UCSD-AML1 (cell line): ENCODE measurements around the gene PHYH.
A peak's percentile ranks its signal among the peaks of the same experiment; 100 is the strongest.
"Not testable (repeated sequence)": the region's sequence is repeated elsewhere in the genome, so short reads cannot be mapped to it uniquely, and the experiment has no call there.

Experiments used
- DNase-seq: peaks from one replicate; lab custom pipeline; 2025; ENCODE audit not compliant: unreplicated experiment; lab: John Stamatoyannopoulos, UW

Gene PHYH

DNA sequence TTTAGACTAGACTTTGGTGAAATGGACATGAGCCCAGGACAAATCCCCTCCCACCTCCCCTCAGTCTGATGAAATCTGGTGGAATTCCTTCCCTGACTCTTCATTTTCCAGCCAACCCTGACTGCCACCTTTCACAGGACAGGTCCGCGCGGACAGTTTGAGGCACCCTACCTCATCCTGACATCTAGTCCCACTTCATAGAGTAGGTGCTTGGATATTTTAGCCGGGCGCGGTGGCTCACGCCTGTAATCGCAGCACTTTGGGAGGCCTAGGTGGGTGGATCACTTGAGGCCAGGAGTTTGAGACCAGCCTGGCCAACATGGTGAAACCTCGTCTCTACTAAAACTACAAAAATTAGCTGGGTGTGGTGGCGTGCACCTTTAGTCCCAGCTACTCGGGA, 23.7 kb downstream of the PHYH start:
- DNase-seq = not testable (repeated sequence)

DNA sequence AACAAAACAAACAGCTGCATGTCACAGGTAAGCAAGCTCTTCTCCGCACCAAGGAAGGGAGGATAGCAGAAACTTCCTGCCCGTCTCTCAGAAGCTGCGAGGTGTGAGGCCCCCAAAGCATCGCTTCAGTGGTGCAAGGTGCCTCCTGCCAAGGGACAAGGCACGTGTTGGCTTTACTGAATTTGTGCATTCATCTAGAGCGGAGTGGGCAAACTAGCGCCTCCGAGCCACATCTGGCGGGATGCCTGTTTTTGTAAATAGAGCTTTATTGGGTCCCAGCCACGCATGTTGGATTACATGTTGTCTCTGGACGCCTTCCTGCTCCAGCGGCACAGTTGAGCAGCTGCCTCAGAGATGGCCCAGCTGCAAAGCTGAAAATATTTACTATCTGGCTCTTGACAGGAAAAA, 27.7 kb downstream of the PHYH start:
- DNase-seq = no peak

DNA sequence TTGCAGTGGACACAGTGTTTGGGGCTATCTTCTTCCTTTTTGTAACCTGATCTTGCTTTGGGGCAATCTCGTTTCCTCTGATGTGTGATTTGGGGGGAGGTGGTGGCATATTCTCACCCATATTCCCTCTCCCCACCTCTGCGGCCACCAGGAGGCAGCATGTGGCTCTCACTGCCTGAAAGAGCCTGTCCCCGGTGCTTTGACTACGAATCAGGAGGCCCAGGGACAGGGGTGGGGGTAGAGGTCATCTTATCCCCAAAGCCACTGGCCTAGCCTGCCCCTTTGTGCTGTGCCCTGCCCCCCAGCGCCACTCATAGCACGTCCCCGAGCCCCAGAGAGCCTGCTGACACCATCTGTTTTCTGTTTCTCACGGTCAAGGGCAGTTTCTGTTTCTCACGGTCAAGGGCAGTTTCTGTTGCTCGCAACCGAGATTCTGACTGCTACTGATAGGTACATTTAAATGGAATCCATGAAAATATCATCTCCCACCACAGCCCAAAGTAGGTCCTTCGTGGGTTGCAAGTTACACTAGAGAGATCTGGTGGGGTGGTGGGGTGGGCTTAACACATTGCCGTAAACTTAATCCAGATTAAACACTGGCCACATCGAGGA, 28.2 kb downstream of the PHYH start:
- DNase-seq = peak; percentile 38

DNA sequence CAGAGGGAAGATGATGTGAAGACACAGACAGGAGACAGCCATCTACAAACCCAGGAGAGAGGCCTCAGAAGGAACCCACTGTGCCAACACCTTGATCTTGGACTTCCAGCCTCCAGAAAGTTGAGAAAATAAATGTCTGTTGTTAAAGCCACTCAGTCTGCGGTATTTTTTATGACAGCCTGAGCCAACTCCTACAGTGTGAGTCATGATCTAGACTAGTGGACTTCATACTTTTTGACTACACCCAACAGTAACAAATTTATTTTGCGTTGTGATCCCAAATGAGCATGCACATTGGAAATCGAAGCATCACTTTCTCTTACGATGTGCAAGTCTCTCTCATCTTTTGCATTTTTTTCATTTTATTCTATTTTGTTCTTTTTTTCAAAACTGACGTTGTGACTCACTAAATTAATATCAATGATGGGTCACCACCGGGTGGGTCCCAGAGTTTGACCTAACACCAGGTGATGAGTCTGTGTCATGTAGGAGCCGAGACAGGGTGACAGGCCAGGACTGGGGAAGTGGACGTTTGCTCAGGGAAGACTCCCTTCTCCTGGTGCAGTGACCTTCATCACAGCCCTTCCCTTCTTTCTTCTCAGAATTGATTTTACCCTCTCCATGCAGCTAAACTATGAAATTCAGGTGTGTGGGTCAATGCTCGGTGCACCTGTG, 28.9 kb downstream of the PHYH start:
- no peak for DNase-seq

DNA sequence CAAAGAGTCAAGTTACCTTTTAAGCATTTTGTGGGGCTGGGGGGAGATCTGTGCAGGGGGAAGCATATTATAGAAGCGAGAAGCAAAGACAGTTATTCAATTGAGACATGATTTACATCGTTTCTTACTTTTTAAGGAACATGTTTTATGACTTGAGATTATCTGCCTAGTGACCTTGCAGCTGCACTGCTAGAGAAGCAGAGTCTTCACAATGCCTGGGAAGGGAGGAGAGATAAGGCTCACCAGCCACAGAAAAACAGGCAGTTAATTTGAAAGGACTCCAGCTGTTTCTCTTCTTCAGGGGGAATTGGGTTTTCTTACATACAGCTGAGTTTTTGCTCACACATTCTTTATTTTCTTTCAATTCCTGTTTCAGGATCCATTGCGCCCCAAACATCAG, 31.0 kb downstream of the PHYH start:
- DNase-seq = no peak

DNA sequence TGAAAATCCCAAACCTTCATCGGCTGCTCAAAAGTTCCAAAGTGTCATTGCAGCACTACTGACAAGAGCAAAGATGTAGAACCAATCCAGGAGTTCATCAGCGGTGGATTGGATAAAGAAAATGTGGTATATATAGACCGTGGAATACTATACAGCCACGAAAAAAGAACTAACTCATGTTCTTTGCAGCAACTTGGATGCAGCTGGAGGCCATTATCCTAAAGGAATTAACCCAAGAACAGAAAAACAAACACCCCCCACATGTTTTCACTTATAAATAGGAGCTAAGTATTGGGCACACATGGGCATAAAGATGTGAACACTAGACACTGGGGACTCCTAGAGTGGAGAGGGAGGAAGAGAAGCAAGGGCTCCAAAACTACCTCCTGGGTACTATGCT, 31.6 kb downstream of the PHYH start:
- no peak for DNase-seq

DNA sequence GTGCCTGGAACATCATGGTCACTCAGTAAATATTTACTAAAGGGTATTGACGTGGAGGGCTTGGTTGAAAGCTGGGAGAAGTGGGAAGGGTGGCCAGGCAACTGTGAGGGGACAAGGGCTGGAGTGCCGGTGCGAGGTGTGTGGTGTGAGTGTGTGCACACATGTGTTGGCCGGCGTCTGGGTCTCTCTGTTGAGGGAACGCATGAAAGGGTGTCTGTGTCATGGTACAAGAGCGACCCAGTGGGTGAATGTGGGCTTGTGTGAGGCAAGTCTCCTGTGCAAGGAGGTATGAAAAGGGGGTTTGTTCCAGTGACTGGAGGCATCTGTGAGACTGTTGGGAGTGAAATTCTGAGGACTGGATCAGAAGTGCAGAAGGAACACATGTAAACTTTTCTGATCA, 36.3 kb downstream of the PHYH start:
- DNase-seq = no peak

DNA sequence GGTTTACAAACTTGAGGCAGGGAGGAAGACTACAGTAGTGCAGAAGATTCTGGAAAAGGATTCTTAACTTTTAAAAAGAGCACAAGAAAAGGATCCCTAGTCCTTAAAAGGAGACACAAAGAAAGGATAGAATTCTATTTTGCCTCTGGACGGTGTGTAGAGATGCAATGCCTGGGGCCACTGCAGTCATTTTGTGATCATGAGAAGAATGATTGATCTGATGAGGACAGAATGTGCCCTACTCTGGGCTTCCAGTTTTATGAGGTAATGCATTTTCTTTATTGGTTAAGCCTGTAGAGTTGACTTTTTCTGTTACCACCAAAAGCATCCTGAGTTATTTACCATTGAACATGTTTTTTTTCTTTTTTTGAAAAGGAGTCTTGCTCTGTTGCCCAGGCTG, 37.4 kb downstream of the PHYH start:
- no peak for DNase-seq

DNA sequence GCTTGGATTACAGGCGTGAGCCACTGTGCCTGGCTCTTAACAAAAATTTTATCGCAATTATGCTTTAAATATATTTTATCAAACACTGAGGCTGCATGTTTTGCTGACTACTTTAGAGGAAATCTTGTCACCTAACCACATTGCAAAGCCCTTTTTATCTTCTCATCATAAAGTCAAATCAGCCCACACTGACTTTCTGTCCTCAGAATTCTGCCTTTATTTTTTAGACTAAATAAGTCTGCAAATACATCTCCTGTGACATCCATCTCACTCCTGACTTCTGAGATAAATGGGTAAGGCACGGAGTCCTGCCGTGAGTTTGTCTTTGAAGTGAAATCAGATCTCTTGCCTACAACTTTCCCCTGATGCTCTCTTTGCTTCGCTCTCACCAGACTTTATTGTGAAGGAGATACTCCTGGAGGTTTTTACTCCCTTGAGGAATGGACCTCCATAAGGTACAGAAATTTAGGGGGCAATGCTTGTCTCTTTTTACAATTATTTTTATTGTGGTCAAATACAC, 42.2 kb downstream of the PHYH start:
- no peak for DNase-seq

DNA sequence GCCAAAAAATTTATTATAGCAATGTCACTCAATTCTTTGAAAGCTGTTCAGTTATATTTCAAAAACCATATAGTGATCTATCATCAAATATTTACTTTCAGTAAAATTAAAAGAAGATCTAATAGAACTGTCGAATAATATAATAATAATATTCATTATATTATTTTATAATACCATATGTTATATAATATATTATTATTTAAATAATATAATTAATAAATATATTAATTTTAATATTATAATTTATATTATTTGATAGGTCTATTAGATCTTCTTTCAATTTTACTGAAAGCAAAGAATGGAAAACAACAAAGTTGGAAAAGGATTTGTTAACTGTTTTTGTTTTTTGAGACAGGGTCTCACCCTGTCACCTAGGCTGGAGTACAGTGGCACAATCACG, 43.2 kb downstream of the PHYH start:
- DNase-seq = no peak

DNA sequence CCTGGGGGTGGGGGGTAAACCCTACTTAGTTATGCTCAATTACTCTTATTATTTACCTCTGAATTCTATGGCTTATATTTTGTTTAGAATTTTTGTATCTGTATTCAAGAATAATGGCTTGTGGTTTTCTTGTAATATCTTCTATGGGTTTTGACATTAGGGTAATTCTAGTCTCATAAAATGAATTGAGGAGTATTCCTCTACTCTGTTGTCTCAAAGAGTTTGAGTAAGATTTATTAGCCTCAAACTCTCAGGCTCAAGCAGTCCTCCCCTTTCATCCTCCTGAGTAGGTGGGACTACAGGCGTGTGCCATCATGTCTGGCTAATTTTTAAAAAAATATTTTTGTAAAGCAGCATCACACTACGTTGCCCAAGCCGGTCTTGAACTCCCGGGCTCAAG, 46.1 kb downstream of the PHYH start:
- DNase-seq = no peak

DNA sequence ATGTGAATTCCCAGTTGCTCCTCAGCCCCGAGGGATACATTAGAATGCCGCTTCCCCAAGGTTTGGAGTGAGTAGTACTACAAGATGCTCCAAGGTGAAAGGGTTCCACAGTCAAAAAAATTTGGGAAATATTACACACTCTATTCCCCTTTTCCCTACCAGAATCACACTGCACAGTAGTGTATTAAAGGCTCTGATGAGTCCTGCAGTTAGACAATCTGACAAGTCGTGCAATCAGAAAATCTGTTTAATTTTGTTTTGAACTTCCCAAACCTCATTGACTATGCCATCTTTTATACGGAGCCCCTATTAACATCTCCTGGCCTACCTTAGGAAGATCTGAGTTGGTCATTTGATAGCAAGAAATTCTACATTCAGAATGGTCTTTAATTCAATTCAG, 52.1 kb downstream of the PHYH start:
- DNase-seq = no peak

DNA sequence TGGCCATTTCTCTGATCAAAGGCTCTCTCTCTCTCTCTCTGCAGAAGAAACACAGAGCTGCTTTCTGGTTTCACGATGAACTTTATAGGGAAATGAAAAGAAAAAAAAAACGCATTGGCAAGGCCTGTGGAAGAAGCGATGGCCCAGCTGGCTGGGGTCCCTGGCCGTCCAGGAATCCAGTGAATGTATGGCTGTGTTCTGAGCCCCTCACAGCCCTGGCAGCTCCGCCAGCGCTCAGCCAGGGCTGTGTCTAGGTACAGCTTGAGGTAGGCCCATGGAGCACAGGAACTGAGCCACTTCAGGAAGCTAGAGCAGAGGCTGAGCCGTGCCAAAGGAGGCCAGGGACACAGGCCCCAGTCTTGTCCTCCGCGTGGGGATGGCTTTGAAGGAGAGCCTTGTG, 52.6 kb downstream of the PHYH start:
- DNase-seq = no peak

DNA sequence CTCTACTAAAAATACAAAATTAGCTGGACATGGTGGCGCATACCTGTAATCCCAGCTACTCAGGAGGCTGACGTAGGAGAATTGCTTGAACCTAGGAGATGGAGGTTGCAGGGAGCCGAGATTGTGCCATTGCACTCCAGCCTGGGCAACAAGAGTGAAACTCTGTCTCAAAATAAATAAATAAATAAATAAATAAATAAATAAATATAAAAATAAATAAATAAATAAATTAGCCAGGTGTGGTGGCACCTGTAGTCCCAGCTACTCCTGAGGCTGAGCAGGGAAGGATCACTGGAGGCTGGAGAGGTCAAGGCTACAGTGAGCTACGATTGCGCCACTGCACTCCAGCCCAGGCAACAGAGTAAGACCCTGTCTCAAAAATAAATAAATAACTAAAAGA, 57.6 kb downstream of the PHYH start:
- DNase-seq = not testable (repeated sequence)

DNA sequence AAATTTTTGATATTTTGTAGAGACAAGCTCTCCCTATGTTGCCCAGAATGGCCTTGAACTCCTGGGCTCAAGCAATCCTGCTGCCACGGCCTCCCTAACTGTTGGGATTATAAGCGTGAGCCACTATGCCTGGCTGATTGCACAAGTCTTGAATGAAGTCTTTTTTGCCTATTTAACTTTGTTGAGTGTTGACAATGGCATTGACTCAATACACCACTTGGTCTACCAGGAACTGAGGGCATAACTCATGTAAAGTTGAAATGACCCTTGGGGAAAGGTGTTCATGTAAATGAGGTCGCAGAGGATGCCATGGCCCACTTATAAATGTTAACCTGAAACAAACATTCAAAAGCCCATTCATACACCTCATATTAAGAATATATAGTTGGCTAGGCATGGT, 58.3 kb downstream of the PHYH start:
- no peak for DNase-seq

DNA sequence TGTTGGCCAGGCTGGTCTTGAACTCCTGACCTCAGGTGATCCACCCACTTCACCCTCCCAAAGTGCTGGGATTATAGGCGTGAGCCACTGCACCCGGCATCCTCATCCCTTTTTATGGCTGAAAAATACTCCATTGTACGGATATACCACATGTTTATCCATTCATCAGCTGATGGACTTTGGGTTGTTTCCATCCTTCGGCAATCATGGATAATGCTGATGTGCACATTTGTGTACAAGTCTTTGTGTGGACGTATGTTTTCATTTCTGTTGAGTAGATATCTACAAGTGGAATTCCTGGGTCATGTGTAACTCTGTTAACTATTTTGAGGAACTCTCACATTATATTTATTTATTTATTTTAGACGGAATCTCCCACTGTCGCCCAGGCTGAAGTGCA, 59.9 kb downstream of the PHYH start:
- DNase-seq = no peak

DNA sequence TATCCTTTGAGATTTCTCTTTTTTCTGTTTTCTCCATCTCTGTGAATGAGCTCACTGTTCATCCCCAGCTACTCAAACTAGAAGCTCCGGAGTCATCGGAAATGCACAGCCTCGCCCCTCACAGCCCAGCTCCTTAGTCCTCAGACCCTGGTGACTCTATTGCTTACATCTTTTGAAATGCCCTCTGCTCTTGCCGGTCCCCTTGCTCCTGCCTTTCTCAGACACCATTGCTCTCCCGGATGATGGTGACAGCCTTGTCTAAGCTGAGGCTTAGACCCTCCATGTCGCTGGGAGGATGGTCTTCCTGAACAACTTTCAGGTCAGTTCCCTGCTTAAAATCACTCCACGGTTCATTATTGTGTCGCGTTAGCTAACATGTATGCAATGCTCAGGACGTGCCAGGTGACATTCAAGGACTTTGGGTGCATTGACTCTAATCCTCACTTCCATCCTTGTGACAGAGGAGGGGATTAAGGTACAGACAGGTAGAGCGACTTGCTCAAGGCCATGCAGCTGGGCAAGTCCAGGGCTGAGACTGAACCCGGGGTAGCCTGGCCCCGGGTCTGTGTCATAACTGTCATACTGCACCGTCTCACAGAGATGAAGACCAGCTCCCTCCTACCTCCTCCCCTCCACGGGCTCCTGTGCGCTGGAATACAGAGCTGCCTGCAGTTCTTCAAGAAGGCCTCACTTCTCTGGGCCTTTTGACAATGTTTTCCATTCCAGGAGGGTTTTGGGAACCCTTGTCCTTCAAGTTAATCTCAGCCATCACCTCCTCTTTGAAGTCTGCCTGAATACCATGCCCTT, 61.4 kb downstream of the PHYH start:
- DNase-seq = no peak

DNA sequence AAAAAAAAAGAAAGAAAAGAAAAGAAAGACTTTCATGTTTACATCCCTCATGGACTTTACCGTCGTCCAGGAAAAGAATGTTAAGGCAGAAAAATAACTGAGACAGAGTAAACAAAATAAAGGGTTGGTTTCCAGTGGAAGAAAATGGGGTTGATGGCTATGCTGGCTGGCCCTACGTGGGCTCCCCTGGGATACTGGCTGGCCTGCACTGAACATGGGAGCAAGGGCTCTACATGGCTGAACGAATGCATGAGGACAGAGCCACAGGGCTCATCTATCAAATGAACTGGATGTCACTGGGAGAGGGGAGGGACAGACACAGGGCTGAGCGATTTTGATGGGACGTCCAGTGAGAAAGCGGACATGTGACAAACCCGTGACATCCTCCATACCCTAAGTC, 63.2 kb downstream of the PHYH start:
- no peak for DNase-seq

DNA sequence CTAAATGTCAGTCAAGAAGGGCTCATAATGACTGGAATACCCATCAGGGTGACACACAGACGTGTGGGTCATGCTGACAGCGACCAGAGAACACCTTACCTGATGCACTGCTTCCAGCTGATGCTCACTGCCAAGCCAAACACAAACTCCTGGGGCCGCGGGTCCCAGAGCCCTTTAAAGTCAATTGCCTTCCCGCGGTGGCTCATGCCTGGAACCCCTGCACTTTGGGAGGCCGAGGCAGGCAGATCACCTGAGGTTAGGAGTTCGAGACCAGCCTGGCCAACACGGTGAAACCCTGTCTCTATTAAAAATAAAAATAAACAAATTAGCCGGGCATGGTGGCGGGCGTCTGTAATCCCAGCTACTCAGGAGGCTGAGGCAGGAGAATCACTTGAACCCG, 65.1 kb downstream of the PHYH start:
- not testable (repeated sequence) for DNase-seq

DNA sequence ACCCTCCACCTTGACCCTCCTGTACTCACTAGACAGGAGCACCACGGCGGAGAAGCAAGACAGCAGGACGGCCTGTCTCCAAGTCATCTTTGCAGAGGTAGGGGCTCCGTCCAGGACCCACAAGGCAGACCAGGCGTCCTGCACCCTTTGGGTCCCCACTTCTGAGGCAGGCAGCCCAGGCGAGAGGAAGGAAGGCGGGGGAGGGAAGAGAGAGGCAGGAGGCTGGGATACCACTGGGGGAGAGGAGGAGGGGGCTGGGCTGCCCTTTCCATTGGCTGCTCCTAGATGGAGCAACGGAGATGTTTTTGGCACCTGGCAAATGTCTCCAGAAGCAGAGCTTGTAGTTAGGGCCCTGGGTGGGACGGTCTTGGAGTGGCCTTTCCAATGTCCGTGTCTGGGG, 65.7 kb downstream of the PHYH start, which contains the start of gene UCMA:
Gene UCMA (minus strand): TSS at position 203 of the 400 bp plus-strand sequence. CDS start 116 bp downstream, at position 87.
- DNase-seq = no peak

DNA sequence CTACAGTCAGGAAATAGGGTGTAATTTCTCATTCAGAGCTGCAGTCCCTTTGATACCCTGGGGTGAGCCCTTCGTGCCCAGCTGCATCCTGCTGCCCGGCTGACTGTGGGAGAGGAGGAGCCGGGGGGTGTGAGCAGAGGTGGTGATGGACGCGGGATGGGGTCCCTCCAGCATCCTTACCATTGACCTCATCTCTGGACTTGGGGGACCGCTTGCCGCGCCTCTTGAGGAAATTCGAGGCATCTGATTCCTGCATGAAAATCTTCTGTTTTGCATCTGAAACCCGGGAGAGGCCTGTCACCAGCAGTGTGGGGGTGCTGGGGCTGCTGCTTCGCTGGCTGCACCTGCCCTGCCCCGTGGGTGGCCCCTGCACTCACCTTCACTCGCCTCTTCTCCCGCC, 66.5 kb downstream of the PHYH start:
- DNase-seq = no peak

DNA sequence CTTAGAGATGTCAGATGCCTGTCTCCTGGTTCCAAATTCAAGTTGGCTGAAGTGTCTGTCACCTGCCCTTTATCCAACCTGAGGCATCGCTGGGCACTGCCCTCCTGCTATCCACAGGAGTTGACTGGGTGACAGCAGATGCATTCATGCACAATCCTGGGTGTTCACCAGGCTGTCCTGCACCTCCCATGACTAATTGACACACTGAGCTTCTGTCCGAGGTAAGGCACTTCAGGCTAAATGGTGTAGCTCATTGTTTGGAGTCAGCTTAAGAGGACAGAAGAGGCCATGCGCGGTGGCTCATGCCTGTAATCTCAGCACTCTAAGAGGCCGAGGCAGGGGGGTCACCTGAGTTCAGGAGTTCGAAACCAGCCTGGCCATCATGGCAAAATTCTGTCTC, 68.1 kb downstream of the PHYH start:
- no peak for DNase-seq
